Breast epithelium (tissue), 4 donors: Measurements from ENCODE around the gene CDK18. TPM values are rescaled to one million over a fixed set of nuclear protein-coding genes. Genes with fewer than 3 reads are reported as not detected.
A peak's percentile ranks its signal among the peaks of the same experiment; 100 is the strongest.

ENCODE experiments used
- DNase-seq, 2 donors: peaks; one replicate each; pipeline ENCODE4 v3.0.0-alpha.2; 2019; ENCODE audit warnings: low spot score in 2 of 2
- H3K27ac ChIP-seq, 2 donors: fragments of 200-600 bp; sonication (generic) in 1 of 2; one replicate each; pipeline ENCODE4 v1.5.1; 2016 to 2019; ENCODE audit warnings: mild to moderate bottlenecking in 1 of 2
- H3K27me3 ChIP-seq, 2 donors: fragments of 200-600 bp; sonication (generic) in 1 of 2; one replicate each; pipeline versions ENCODE4 v1.5.1 to v1.6.0; 2017 to 2019; ENCODE audit warnings: control low read depth in 1 of 2, mild to moderate bottlenecking in 1 of 2
- H3K36me3 ChIP-seq: fragments of 200-600 bp; one replicate; pipeline ENCODE4 v1.5.1; 2019
- H3K4me1 ChIP-seq, 2 donors: fragments of 200-600 bp; sonication (generic); one replicate each; pipeline ENCODE4 v1.5.1; 2016 to 2019; ENCODE audit warnings: control low read depth in 1 of 2
- H3K4me3 ChIP-seq, 3 donors: fragments of 200-600 bp; sonication (generic); 1 replicate in 2 of 3; 2 replicates in 1 of 3; pipeline ENCODE4 v1.5.1; 2016 to 2019; ENCODE audit warnings: mild to moderate bottlenecking in 3 of 3, moderate library complexity in 2 of 3
- H3K9me3 ChIP-seq, 2 donors: fragments of 200-600 bp; sonication (generic) in 1 of 2; one replicate each; pipeline ENCODE4 v1.5.1; 2016 to 2019; ENCODE audit warnings: control low read depth in 1 of 2
- POLR2A ChIP-seq: fragments of 450-650 bp; IDR thresholded peaks from one replicate; pipeline ENCODE4 v1.6.1; 2016; ENCODE audit warnings: antibody characterized with exemption, mild to moderate bottlenecking, moderate library complexity
- POLR2AphosphoS5 ChIP-seq, 3 donors: sonication (generic); formaldehyde crosslinking; IDR thresholded peaks; one replicate each; pipeline ENCODE4 v1.6.1; 2017; ENCODE audit warnings: antibody characterized with exemption in 3 of 3
- intact Hi-C: fragments of 100-400 bp; cut with DNase I; formaldehyde crosslinking; loops from one replicate; pipeline ENCODE4 v1.15.1; 2023; ENCODE audit warnings: low total_unique reads
- total RNA-seq, 3 donors: library from RNA; depleted of rRNA; stranded (reverse); fragments of >200 nt; gene quantifications; one replicate each; pipeline ENCODE4 v1.1.0, GENCODE V29; 2016
- TF ChIP-seq, protein P1 (sequence below), 3 donors: fragments of 450-650 bp; IDR thresholded peaks; one replicate each; pipeline ENCODE4 v1.5.1; 2016 to 2017; ENCODE audit warnings: antibody characterized with exemption in 3 of 3, mild to moderate bottlenecking in 3 of 3, moderate library complexity in 3 of 3

Gene CDK18
- total RNA-seq, 3 donors from 2014 or later: 1.4 to 12.3 (median 9.2) TPM

DNA sequence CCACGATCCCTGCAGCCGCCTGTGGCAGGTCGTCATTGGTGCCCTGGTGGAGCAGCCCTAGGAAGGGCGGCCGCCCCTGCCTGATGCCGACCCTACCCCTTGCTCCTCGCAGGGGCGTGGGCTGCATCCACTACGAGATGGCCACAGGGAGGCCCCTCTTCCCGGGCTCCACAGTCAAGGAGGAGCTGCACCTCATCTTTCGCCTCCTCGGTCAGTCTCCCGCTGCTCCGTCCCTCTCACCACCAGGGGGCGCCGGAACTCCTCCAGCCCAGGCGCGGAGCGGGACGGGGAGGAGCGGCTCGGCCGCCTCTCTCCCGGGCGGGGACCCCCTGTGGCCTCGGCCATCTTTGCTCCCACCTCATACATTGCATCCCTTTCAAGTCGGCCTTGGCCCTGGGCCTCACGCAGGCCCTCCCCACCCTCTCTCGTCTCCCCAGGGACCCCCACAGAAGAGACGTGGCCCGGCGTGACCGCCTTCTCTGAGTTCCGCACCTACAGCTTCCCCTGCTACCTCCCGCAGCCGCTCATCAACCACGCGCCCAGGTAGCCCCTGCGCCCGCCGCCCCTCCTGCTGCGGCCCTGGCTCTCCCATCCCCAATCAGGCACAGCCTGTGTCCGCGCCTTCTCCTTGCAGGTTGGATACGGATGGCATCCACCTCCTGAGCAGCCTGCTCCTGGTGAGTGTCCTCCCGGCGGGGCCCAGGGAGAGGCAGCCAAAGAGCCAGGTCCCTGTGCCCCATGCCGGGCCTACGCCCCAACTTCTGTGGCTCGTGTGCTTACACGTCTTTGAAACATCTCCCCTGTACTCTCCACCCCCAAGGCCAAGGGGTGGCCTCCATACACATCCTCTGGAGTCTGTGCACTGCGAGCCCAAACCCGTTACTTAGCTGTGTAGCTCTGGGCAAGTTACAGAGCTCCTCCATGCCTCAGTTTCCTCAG is 24.7 kb downstream of the CDK18 start:
- TF ChIP-seq POLR2AphosphoS5 (IDR thresholded peaks at IDR 0.05) (peak in 1 of 3 donors; percentile 12), POLR2A (no peak)
- TF ChIP-seq, protein P1, sequence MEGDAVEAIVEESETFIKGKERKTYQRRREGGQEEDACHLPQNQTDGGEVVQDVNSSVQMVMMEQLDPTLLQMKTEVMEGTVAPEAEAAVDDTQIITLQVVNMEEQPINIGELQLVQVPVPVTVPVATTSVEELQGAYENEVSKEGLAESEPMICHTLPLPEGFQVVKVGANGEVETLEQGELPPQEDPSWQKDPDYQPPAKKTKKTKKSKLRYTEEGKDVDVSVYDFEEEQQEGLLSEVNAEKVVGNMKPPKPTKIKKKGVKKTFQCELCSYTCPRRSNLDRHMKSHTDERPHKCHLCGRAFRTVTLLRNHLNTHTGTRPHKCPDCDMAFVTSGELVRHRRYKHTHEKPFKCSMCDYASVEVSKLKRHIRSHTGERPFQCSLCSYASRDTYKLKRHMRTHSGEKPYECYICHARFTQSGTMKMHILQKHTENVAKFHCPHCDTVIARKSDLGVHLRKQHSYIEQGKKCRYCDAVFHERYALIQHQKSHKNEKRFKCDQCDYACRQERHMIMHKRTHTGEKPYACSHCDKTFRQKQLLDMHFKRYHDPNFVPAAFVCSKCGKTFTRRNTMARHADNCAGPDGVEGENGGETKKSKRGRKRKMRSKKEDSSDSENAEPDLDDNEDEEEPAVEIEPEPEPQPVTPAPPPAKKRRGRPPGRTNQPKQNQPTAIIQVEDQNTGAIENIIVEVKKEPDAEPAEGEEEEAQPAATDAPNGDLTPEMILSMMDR (IDR thresholded peaks at IDR 0.05): peak; percentile 82 to 96 (median 90)
- no peaks in the 10 kb centered on the region for H3K36me3 ChIP-seq
- H3K27ac ChIP-seq: no peak overlapping the region
- peak overlapping the region; percentile 16 to 66 (median 51) for H3K4me3 ChIP-seq
- H3K9me3 ChIP-seq: no peaks in the 10 kb centered on the region
- no peaks in the 10 kb centered on the region for H3K27me3 ChIP-seq
- H3K4me1 ChIP-seq: peaks cover 0 to 3% of the 10 kb centered on the region in 2 donors
- DNase-seq: peak; percentile 76 to 88
- intact Hi-C loops: no loop called here

DNA sequence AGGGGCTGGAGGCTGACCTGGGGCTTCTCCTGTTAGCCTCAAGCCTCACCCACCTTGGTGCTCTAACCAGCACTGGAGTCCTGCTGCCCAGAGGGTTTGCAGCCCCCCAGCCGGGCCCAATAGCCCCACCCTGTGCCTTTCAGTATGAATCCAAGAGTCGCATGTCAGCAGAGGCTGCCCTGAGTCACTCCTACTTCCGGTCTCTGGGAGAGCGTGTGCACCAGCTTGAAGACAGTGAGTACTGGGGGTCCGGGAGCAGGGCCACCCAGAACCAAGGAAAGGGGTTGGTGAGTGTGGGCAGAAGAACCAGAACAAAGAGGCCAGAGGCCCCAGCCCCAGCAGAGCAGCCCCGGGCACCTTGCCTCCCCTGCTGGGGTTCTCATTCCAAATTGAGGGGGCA is 25.6 kb downstream of the CDK18 start:
- Histone ChIP-seq H3K36me3 (no peaks in the 10 kb centered on the region), H3K27me3 (no peaks in the 10 kb centered on the region), H3K27ac (no peak overlapping the region), H3K4me3 (no peak overlapping the region), H3K9me3 (no peaks in the 10 kb centered on the region), H3K4me1 (peaks cover 0 to 3% of the 10 kb centered on the region in 2 donors)
- intact Hi-C loops: loop anchor here (2.0 kb wide), 1 partner anchor 127 kb away; no protein-coding TSS in a partner anchor
- no peak for TF ChIP-seq POLR2AphosphoS5 (IDR thresholded peaks at IDR 0.05)
- TF ChIP-seq, protein P1 (IDR thresholded peaks at IDR 0.05): no peak
- TF ChIP-seq POLR2A: no peak
- DNase-seq: no peak

DNA sequence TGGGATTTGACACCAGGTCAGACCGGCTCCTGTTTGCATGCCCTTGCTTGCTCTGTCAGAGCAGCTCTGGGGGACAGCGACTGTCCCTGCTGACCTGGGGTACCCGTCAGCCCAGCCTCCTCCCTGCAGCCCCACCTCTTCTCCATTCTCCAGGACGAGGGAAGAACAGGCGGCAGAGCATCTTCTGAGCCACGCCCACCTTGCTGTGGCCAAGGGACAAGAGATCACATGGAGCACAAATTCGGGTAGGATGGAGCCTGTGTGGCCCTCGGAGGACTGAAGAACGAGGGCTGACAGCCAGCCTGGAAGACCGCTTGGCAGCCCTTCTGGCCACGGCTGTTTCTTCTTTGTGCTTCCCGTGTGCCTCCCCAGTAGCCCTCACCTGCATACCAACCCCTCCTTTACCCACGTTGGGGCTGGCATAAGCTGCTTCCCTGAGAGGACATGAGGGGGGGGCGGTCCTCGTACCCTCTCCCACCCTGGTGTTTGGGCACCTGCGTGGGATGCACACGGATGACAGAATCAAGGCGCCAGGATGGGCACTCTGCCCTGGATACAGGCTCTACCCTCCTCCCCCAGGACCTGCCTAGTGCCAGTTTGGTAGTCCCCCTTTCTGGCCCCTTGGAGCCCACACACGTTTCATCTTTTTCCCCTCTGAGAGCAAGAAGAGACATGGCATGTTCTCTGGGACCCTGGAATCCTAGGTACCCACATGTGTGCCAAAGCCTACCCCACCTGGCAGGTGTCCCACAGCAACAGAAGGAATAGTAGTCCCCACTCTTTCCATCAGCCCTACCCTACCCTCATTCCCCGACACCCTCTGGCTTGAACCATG is 26.9 kb downstream of the CDK18 start:
- no peak for DNase-seq
- Histone ChIP-seq H3K4me3 (no peak overlapping the region), H3K27ac (no peak overlapping the region), H3K9me3 (no peaks in the 10 kb centered on the region), H3K36me3 (no peaks in the 10 kb centered on the region), H3K4me1 (peaks cover 0 to 3% of the 10 kb centered on the region in 2 donors), H3K27me3 (no peaks in the 10 kb centered on the region)
- TF ChIP-seq, protein P1 (IDR thresholded peaks at IDR 0.05): no peak
- TF ChIP-seq POLR2AphosphoS5 (IDR thresholded peaks at IDR 0.05) (no peak), POLR2A (no peak)
- intact Hi-C loops: loop anchor here (2.0 kb wide), 1 partner anchor 125 kb away; no protein-coding TSS in a partner anchor

DNA sequence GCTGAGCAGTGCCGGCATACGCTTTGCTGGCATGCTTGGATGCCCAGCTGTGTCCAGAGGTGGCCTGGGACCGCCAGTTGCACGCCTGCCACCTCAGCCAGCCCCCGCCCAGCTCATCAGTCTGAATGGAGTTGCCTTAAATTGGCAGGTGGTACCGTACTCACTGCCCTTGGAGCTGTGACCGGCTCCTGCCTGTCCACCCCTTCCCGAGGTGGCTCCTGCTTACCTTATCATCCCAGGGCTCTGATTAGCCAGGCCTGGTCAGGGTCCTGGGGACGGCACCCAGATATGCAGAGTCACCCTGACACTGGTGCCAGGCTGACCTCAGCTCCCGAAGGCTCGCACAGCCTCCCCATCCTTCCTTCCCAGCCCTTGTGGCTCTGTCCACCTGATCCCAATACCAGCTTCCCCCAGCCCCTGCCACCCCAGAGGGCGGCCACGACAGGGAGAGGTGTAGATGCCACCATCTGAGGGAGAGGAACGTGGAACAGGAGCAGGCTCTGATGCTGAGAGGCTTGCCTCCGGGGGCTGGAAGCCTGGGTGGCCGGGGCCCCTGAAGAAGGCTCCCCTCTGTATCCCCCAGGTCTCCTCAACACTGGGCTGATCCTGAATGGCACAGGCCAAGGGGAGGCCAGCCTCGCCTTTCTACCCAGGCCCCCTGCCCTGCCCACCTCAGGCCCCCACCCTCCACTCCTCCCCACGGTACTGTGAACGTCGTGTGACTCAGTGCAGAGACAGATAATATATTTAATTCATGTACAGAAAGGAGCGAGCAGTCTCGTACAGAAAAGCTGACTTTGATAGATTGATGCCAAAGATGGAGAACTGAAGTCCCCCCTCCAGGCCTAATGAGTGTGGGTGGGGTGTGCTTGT is 27.8 kb downstream of the CDK18 start:
- peaks cover 0 to 3% of the 10 kb centered on the region in 2 donors for H3K4me1 ChIP-seq
- no peak for TF ChIP-seq POLR2AphosphoS5 (IDR thresholded peaks at IDR 0.05)
- TF ChIP-seq, protein P1 (IDR thresholded peaks at IDR 0.05): no peak
- H3K4me3 ChIP-seq: no peak overlapping the region
- DNase-seq: no peak
- no peaks in the 10 kb centered on the region for H3K9me3 ChIP-seq
- no peaks in the 10 kb centered on the region for H3K27me3 ChIP-seq
- intact Hi-C loops: no loop called here
- no peaks in the 10 kb centered on the region for H3K36me3 ChIP-seq
- no peak overlapping the region for H3K27ac ChIP-seq
